GM19455 (cell line): ENCODE data around the gene GUF1.
"Not testable (repeated sequence)": the region's sequence is repeated elsewhere in the genome, so short reads cannot be mapped to it uniquely, and the experiment has no call there.

Experiments used
- ATAC-seq: cut with Tn5 transposase; IDR thresholded peaks from one replicate; pipeline ENCODE4 v1.9.1; 2021; ENCODE audit not compliant: unreplicated experiment

GUF1 gene

DNA sequence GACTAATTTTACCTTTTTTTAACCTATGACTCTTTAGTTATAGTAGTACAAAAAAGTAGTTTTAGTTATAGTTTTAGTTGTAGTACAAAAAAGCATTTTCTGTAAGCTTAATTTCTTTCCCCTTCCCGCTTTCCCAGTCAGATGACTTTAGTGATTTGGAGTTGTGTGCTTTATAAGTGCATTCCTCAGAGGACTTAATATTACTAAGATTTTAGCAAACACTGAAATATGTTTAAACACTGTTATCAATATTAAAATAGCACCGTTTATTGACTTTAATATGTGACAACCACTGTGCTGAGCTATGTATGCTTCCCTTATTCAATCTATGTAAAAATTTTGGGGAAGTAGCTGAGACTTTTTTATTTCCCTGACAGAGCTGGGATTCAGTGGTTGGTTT is 22.8 kb downstream of the GUF1 start:
- no peak for ATAC-seq

DNA sequence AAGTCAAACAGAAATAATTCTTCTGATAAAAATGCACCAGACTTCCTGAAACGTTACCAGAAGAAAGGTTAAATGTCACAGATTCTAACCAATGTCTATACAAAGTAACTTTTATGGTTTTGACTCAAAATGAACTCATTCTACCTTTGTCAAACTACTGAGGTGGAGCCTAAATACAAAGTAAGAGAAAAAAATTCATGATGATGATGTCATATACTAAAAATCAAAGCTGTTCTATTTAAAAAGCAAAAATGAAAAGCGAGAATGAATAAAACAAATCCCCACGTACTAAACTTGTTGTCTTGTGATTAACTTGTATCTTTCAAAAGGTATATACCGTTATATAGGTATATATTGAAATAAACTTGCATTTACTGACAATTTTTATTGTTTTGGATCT is 26.5 kb downstream of the GUF1 start:
- ATAC-seq: no peak

DNA sequence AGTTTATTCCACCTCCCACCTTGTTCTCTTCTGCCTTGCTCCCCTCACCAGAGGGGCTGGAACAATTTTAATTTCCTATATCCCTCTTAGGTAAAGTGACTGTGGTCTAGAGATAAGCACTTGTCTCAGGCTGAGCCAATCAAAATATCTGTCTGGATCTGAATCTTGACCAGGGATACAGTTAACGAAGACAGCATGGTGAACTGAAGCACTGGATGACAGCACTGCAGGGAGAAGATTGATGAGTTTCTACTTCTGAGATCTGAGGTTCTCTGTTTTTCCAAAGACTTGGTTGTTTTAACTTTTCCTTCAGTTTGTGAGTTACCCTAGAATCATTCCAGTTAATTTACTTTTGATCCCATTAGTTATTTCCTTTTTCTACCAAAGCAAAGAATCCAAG is 34.9 kb downstream of the GUF1 start:
- no peak for ATAC-seq

DNA sequence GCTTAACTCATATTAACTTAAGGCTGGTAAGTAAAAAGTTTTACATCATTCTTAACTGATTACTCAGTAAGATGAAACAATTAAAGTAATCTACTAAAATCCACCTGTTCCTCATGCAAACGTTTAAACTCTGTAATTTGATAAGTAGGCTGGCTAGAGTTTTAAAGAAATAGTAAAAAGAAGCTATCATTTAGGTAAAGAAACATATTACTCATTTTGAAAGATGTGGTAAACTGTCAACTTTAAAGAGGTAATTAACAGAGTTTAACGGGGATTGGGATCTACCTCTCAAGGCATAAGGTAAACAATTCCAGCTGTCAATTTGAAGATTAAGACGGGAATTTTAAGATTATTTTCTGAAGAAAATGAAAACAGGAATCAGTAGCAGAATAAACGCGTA is 38.4 kb downstream of the GUF1 start:
- ATAC-seq: no peak

DNA sequence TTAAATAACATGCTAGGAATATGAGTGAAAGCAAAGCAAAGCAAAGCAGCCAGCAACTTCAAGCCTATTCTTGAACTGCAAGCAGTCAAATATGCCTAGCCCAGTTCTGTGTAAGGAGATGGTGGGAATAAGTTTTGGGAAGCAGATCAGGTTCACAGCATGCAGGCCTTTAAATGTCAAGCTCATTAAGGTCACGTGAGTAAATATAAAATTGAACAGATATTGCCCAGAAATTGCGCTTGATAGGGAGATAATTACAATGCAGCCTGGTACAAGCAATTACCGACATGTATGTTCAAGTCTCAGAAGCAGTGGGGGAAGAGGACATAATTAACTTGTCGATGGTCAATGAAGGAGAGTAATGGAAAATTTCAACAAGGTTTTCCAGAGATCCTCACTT is 42.2 kb downstream of the GUF1 start:
- ATAC-seq: no peak

DNA sequence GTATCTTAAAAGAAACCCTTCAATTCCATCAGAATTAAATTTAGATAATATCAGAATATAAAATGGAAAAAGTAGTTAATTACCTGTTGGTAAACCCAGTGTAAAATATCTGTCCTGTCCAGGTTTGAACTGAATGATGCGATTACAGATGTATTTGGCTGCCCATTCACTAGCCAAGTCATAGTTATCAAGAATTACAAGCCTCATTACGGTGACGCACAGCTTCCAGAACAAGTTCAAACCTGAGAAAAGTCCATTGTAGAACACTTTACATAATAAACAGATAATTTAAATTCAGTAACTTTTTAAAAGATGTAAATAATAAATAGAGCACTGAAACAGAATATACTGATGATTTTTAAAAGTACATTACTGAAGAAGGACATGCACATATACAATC is 43.8 kb downstream of the GUF1 start:
- no peak for ATAC-seq

DNA sequence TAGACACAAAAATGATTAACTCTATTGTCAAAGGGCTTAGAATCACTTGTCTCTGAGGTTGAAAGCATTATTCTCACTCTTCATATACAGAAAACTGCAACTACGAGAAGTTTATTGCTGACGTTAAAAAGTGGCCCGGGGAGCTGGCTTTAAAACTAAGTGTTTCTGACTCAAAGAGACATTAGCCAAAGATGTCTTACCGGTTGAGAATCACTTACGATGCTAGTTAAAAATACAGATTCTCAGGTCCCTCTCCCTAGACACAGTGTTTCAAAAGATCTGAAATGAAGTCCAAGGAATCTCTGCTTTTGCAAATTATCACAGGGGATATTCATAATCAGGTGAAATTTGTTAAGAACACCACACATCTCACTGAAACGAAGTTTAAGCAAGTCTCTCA is 46.9 kb downstream of the GUF1 start:
- ATAC-seq: no peak

DNA sequence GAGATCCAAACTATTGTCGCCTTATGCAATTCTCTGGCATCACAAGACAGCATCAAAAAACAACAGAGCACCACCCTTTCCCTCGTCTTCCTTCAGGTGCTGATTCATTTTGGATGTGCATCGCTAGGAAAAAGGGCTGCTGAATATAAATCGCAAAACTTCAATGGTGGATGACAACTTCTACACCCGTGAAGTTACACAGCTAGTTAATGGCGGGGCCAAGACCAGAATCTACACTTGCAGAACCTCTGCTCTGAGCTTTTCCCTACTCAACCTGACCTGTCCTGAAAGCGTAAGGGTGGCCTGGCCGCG is 47.5 kb downstream of the GUF1 start:
- no peak for ATAC-seq

DNA sequence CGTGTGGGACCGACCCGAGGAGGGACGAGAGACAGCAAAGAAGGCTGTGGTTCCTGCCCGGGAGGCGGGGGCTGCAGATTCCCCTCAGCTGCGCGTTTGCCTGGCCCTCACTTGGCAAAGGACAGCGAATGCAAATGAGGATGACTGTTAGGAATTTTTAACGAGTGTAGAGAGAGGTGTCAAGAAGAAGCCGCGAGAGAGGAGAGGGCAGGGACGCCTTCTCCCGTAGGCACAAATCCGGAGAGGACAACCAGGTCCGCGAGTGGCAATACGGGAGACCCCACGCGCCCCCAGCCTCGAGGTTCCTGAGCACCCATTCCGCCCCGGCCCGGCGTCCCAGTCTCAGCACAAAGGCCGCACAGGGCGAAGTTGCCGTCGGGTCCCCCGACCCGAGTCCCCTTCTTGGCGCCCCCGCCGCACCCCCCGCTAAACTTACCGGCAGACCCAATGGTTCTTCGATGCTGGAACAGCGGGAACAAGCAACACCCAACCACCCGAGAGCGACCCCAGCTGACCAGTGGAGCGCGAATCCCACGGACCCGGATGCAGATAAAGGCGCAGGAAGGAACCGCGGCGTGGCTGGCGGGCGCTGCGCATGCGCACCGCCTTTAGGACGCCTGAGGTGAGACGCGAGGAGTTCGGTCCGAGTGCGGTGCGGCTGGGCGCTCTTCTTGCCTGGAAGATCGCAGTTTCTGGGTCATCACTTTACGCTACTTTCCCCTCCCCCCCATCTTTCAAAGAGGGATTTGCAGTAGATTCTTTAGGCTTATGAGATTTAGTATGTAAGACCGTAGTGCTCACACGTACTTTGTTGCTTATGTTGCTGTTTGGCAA is 48.0 kb downstream of the GUF1 start, which contains the start of gene GNPDA2:
Gene GNPDA2 (minus strand): TSS at position 519 of the 834 bp plus-strand sequence. CDS start 4,349 bp downstream, outside the sequence.
- ATAC-seq: peak; percentile 93

DNA sequence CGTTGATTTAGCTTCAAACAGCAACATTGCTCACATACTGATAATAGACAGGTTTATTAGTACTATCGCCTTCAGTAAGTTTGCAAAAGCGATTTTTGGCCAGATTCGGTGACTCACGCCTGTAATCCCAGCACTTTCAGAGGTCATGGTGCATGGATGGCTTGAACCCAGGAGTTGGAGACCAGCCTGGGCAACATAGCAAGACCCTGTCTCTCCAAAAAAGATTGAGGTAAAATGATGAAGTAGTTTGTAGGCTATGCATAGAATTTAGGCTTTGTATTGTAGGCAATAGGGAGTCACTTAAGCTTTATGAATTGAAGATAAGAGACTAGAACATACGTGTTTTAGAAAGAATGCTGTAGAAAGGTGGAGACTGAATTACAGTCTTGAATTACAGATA is 49.3 kb downstream of the GUF1 start:
- no peak for ATAC-seq

DNA sequence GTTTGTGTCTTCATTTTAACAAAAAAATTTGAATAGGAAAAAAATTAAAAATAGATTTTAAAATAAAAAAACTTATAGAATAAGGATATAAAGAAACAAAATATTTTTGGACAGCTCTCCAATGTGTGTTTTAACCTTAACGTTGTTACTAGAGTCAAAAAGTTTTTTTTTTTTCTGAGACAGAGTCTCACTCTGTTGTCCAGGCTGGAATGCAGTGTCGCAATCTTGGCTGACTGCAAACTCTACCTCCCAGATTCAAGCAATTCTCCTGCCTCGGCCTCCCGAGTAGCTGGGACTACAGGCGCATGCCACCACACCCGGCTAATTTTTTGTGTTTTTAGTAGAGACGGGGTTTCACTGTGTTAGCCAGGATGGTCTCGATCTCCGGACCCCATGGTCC is 50.5 kb downstream of the GUF1 start:
- ATAC-seq: not testable (repeated sequence)

DNA sequence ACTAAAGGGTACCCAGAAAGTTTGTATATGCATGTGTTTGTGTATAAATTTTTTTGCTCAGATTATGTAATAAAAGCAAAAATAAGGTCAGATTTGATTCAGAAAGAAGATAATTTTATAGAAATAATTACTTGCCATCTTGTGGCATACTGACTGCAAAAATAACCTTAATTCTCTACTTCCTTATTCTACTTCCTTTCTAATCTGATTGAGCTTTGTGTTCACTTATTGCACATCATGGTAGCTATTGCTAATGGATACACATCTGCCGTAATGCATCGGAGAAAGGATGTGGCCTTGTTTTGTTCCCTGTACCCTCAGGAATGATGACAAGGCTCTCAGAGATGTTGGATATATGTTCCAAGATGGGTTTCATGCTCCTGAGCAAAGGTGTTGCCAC is 58.7 kb downstream of the GUF1 start:
- no peak for ATAC-seq

DNA sequence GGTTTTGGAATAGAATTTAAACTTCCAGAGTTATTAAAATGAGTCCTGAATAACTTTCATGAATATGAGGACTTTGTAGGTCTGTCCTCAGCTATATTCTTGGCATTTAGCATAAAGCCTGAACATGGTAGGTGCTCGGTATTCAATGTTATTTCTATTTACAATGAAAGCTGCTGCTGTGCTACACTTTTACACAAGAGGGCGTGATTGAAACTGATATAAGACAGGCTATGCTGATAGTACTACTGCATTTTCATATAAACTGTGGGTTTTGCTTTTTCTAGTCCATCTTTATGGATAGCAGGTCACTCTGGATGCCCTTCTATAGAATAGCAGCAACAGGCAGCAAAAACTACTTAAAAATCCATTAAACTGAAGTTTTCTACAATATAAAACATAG is 60.4 kb downstream of the GUF1 start:
- ATAC-seq: no peak

DNA sequence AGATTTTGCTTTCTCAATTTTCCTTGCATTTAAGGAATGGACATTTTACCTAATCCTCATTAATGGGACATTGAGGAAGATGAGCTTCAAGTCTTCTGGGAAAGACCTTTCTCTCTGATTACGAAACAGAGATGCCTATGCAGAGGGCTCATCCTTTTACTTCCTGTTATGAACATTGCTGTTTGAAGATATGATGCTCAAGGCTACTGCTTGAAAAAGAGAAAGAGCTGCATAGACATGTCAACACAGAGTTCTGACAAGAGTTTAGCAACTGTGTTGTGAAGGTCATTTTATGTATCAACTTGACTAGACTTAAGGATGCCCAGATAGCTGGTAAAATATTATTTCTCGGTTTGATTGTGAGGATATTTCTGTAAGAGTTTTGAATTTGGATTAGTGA is 62.0 kb downstream of the GUF1 start:
- no peak for ATAC-seq
